Keratinocyte (primary cell): ENCODE results near the gene SMARCD2. TPM values are rescaled to one million over a fixed set of nuclear protein-coding genes. Genes with fewer than 3 reads are reported as not detected.
A peak's percentile ranks its signal among the peaks of the same experiment; 100 is the strongest.

Source experiments
- DNase-seq: peaks from one replicate; pipeline ENCODE4 v3.0.0-alpha.2; 2011; ENCODE audit warnings: low read depth, missing footprints, low spot score
- FAIRE-seq: peaks from 2 replicates; lab custom pipeline; 2011; peaks lifted over from hg19 to GRCh38; lab: Jason Lieb, UNC
- H2AFZ ChIP-seq: 2 replicates; pipeline ENCODE4 v1.6.0; 2012; ENCODE audit warnings: low read length, control low read depth, inconsistent platforms; ENCODE audit not compliant: control insufficient read depth
- H3K27ac ChIP-seq: 2 replicates; pipeline ENCODE4 v1.5.1; 2011; ENCODE audit warnings: low read length; ENCODE audit not compliant: control insufficient read depth, insufficient read depth
- H3K27me3 ChIP-seq: 3 replicates; pipeline ENCODE4 v1.6.0; 2011; ENCODE audit warnings: low read length; ENCODE audit not compliant: control insufficient read depth, insufficient read depth; ENCODE audit errors: extremely low read depth
- H3K36me3 ChIP-seq, 2 experiments: 2 replicates in 1 of 2; 3 replicates in 1 of 2; pipeline ENCODE4 v1.5.1; 2011; ENCODE audit warnings: low read length in 2 of 2, mild to moderate bottlenecking in 1 of 2; ENCODE audit not compliant: control insufficient read depth in 2 of 2, insufficient read depth in 2 of 2; ENCODE audit errors: extremely low read depth in 1 of 2
- H3K4me1 ChIP-seq: 3 replicates; pipeline ENCODE4 v1.5.1; 2011; ENCODE audit warnings: low read length; ENCODE audit not compliant: control insufficient read depth, insufficient read depth; ENCODE audit errors: extremely low read depth
- H3K4me2 ChIP-seq: 3 replicates; pipeline ENCODE4 v1.6.0; 2011; ENCODE audit warnings: low read depth, low read length; ENCODE audit not compliant: control insufficient read depth, insufficient read depth; ENCODE audit errors: extremely low read depth
- H3K4me3 ChIP-seq, 3 experiments: fragments of 200-600 bp in 1 of 3; sonication (generic) in 1 of 3; 2 replicates in 2 of 3; 3 replicates in 1 of 3; pipeline ENCODE4 v1.5.1; 2011 to 2016; ENCODE audit warnings: low read length in 3 of 3, mild to moderate bottlenecking in 3 of 3, control low read depth in 2 of 3, inconsistent platforms in 1 of 3, low read depth in 1 of 3, mixed read lengths in 1 of 3, mixed run types in 1 of 3, moderate library complexity in 1 of 3; ENCODE audit not compliant: control insufficient read depth in 2 of 3, insufficient read depth in 2 of 3; ENCODE audit errors: extremely low read depth in 1 of 3
- H3K79me2 ChIP-seq: 2 replicates; pipeline ENCODE4 v1.6.0; 2012; ENCODE audit warnings: low read length; ENCODE audit not compliant: control insufficient read depth, insufficient read depth
- H3K9ac ChIP-seq: 3 replicates; pipeline ENCODE4 v1.6.0; 2011; ENCODE audit warnings: low read length; ENCODE audit not compliant: control insufficient read depth, insufficient read depth; ENCODE audit errors: extremely low read depth
- H3K9me1 ChIP-seq: 3 replicates; pipeline ENCODE4 v1.6.0; 2011; ENCODE audit warnings: low read length; ENCODE audit not compliant: control insufficient read depth, insufficient read depth; ENCODE audit errors: extremely low read depth
- H3K9me3 ChIP-seq: 2 replicates; pipeline ENCODE4 v1.5.1; 2012; ENCODE audit warnings: low read depth, low read length; ENCODE audit not compliant: control insufficient read depth
- H4K20me1 ChIP-seq: 3 replicates; pipeline ENCODE4 v1.6.0; 2011; ENCODE audit warnings: low read length; ENCODE audit not compliant: control insufficient read depth, insufficient read depth; ENCODE audit errors: extremely low read depth
- EZH2 ChIP-seq: IDR thresholded peaks from one replicate; pipeline ENCODE4 v1.6.1; 2012; ENCODE audit warnings: inconsistent platforms, mild to moderate bottlenecking, low read length, moderate library complexity
- dilution Hi-C: fragments of 300-500 bp; cut with MboI; formaldehyde crosslinking; loops from one replicate; pipeline ENCODE4 v1.7.0; 2020; ENCODE audit warnings: low sequenced_read_pairs; ENCODE audit not compliant: extremely low pct_ligation_motif_present
- polyA plus RNA-seq, 5 experiments: library from polyadenylated mRNA; depleted of rRNA in 3 of 5; stranded (reverse) in 3 of 5; stranded (forward) in 1 of 5; unstranded in 1 of 5; fragments of >200 nt; gene quantifications; 1 replicate in 1 of 5; 2 replicates in 3 of 5; 3 replicates in 1 of 5; pipeline versions ENCODE4 v1.2.1 to v1.2.3, GENCODE V29; 2011 to 2012; ENCODE audit warnings: missing spikeins in 2 of 5, low read depth in 1 of 5, low replicate concordance in 1 of 5
- TF ChIP-seq, protein P1 (sequence below), 3 experiments: IDR thresholded peaks in 1 of 3; conservative IDR thresholded peaks in 1 of 3; optimal IDR thresholded peaks in 1 of 3; 2 replicates in 2 of 3; 3 replicates in 1 of 3; pipeline versions ENCODE3 to v1.5.1; 2011; ENCODE audit warnings: low read length in 3 of 3, mild to moderate bottlenecking in 3 of 3, moderate library complexity in 2 of 3, control low read depth in 1 of 3, inconsistent platforms in 1 of 3; ENCODE audit not compliant: insufficient read depth in 2 of 3; ENCODE audit errors: extremely low read depth in 1 of 3

Gene SMARCD2
- polyA plus RNA-seq, 1 donor (not counting 4 experiments of a cell fraction or from before 2014, with no cell fraction given): 86.3 TPM

GRCh38 chr17:63826468-63827001 lies 15.9 kb downstream of the SMARCD2 start:
- H3K4me1 ChIP-seq: peaks cover 19% of the 10 kb centered on the region
- no peaks in the 10 kb centered on the region for H3K9me3 ChIP-seq
- peaks cover 52 to 55% of the 10 kb centered on the region in 2 experiments for H3K36me3 ChIP-seq
- peak overlapping the region; percentile 97 for H3K4me2 ChIP-seq
- no peak for FAIRE-seq
- TF ChIP-seq, protein P1, sequence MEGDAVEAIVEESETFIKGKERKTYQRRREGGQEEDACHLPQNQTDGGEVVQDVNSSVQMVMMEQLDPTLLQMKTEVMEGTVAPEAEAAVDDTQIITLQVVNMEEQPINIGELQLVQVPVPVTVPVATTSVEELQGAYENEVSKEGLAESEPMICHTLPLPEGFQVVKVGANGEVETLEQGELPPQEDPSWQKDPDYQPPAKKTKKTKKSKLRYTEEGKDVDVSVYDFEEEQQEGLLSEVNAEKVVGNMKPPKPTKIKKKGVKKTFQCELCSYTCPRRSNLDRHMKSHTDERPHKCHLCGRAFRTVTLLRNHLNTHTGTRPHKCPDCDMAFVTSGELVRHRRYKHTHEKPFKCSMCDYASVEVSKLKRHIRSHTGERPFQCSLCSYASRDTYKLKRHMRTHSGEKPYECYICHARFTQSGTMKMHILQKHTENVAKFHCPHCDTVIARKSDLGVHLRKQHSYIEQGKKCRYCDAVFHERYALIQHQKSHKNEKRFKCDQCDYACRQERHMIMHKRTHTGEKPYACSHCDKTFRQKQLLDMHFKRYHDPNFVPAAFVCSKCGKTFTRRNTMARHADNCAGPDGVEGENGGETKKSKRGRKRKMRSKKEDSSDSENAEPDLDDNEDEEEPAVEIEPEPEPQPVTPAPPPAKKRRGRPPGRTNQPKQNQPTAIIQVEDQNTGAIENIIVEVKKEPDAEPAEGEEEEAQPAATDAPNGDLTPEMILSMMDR (optimal IDR thresholded peaks at IDR 0.05 in 1 of 3, IDR thresholded peaks at IDR 0.05 in 1 of 3, conservative IDR thresholded peaks at IDR 0.05 in 1 of 3; ENCODE audit: extremely low read depth in 1 of 3, insufficient read depth in 2 of 3, low read length in 3 of 3): no peak
- no peak for TF ChIP-seq EZH2
- DNase-seq: no peak
- peak overlapping the region; percentile 98 for H3K27ac ChIP-seq
- H3K4me3 ChIP-seq: peak overlapping the region; percentile 77 to 92 (median 78)
- dilution Hi-C loops: no loop called here
- H4K20me1 ChIP-seq: peaks cover 3% of the 10 kb centered on the region
- H3K79me2 ChIP-seq: peaks cover 64% of the 10 kb centered on the region
- no peaks in the 10 kb centered on the region for H3K9me1 ChIP-seq
- peak overlapping the region; percentile 95 for H2AFZ ChIP-seq
- no peaks in the 10 kb centered on the region for H3K27me3 ChIP-seq
- peak overlapping the region; percentile 96 for H3K9ac ChIP-seq

GRCh38 chr17:63824362-63824761 lies 18.1 kb downstream of the SMARCD2 start:
- peaks cover 58% of the 10 kb centered on the region for H3K79me2 ChIP-seq
- dilution Hi-C loops: no loop called here
- H3K36me3 ChIP-seq: peaks cover 45 to 52% of the 10 kb centered on the region in 2 experiments
- no peak for FAIRE-seq
- no peak overlapping the region for H3K4me2 ChIP-seq
- H3K27me3 ChIP-seq: no peaks in the 10 kb centered on the region
- H3K9ac ChIP-seq: no peak overlapping the region
- no peak overlapping the region for H3K27ac ChIP-seq
- H2AFZ ChIP-seq: no peak overlapping the region
- peaks cover 17% of the 10 kb centered on the region for H3K4me1 ChIP-seq
- no peak for DNase-seq
- TF ChIP-seq, protein P1 (optimal IDR thresholded peaks at IDR 0.05 in 1 of 3, IDR thresholded peaks at IDR 0.05 in 1 of 3, conservative IDR thresholded peaks at IDR 0.05 in 1 of 3; ENCODE audit: extremely low read depth in 1 of 3, insufficient read depth in 2 of 3, low read length in 3 of 3): no peak
- TF ChIP-seq EZH2: no peak
- no peaks in the 10 kb centered on the region for H3K9me3 ChIP-seq
- no peak overlapping the region for H3K4me3 ChIP-seq
- H3K9me1 ChIP-seq: no peaks in the 10 kb centered on the region
- peaks cover 9% of the 10 kb centered on the region for H4K20me1 ChIP-seq
